GM23338 (cell line): ENCODE data around the gene TBL3.

Source experiments
- CREB1 ChIP-seq: fragments of 250-450 bp; sonication (Bioruptor Pico); IDR thresholded peaks from 2 replicates; pipeline ENCODE4 v1.5.0; 2020; ENCODE audit warnings: low read depth, mild to moderate bottlenecking, moderate library complexity
- EZH2 ChIP-seq: fragments of 200-600 bp; sonication (generic); IDR thresholded peaks from one replicate; pipeline ENCODE4 v1.8.0; 2017; ENCODE audit warnings: antibody characterized with exemption, mild to moderate bottlenecking, low read depth; ENCODE audit not compliant: unreplicated experiment
- EZH2phosphoT487 ChIP-seq: fragments of 200-600 bp; sonication (generic); IDR thresholded peaks from one replicate; pipeline ENCODE4 v1.8.1; 2018; ENCODE audit warnings: antibody characterized with exemption; ENCODE audit not compliant: unreplicated experiment
- JUNB ChIP-seq: IDR thresholded peaks from one replicate; pipeline ENCODE4 v1.6.1; 2016; ENCODE audit warnings: antibody characterized with exemption; ENCODE audit not compliant: unreplicated experiment
- POLR2AphosphoS5 ChIP-seq: IDR thresholded peaks from 2 replicates; pipeline ENCODE4 v1.6.1; 2016; ENCODE audit warnings: antibody characterized with exemption, low read depth
- STAT1 ChIP-seq: IDR thresholded peaks from one replicate; pipeline ENCODE4 v1.6.1; 2016; ENCODE audit warnings: antibody characterized with exemption; ENCODE audit not compliant: unreplicated experiment
- ZNF114 ChIP-seq: fragments of 250-450 bp; sonication (Bioruptor Pico); IDR thresholded peaks from 2 replicates; pipeline ENCODE4 v1.5.0; 2020; ENCODE audit warnings: mild to moderate bottlenecking, moderate library complexity
- ZNF331 ChIP-seq: fragments of 250-450 bp; sonication (Bioruptor Pico); IDR thresholded peaks from 2 replicates; pipeline ENCODE4 v1.5.0; 2020; ENCODE audit warnings: low read depth, mild to moderate bottlenecking, moderate library complexity
- ZNF462 ChIP-seq: fragments of 250-450 bp; sonication (Bioruptor Pico); IDR thresholded peaks from 2 replicates; pipeline ENCODE4 v1.5.0; 2020; ENCODE audit warnings: mild to moderate bottlenecking, moderate library complexity
- TF ChIP-seq, protein P1 (sequence below): IDR thresholded peaks from one replicate; pipeline ENCODE4 v1.6.1; 2018; ENCODE audit warnings: antibody characterized with exemption; ENCODE audit not compliant: unreplicated experiment
- TF ChIP-seq, protein P2 (sequence below), 2 experiments: fragments of 200-600 bp in 1 of 2; sonication (generic) in 1 of 2; conservative IDR thresholded peaks; 2 replicates each; pipeline versions ENCODE4 v1.5.1 to v1.6.1; 2016 to 2017; ENCODE audit warnings: antibody characterized with exemption in 2 of 2, low read depth in 2 of 2, mild to moderate bottlenecking in 2 of 2, moderate library complexity in 1 of 2
- TF ChIP-seq, protein P3 (sequence below): IDR thresholded peaks from 2 replicates; pipeline ENCODE4 v1.6.1; 2016; ENCODE audit warnings: antibody characterized with exemption

- TF ChIP-seq, protein P1, sequence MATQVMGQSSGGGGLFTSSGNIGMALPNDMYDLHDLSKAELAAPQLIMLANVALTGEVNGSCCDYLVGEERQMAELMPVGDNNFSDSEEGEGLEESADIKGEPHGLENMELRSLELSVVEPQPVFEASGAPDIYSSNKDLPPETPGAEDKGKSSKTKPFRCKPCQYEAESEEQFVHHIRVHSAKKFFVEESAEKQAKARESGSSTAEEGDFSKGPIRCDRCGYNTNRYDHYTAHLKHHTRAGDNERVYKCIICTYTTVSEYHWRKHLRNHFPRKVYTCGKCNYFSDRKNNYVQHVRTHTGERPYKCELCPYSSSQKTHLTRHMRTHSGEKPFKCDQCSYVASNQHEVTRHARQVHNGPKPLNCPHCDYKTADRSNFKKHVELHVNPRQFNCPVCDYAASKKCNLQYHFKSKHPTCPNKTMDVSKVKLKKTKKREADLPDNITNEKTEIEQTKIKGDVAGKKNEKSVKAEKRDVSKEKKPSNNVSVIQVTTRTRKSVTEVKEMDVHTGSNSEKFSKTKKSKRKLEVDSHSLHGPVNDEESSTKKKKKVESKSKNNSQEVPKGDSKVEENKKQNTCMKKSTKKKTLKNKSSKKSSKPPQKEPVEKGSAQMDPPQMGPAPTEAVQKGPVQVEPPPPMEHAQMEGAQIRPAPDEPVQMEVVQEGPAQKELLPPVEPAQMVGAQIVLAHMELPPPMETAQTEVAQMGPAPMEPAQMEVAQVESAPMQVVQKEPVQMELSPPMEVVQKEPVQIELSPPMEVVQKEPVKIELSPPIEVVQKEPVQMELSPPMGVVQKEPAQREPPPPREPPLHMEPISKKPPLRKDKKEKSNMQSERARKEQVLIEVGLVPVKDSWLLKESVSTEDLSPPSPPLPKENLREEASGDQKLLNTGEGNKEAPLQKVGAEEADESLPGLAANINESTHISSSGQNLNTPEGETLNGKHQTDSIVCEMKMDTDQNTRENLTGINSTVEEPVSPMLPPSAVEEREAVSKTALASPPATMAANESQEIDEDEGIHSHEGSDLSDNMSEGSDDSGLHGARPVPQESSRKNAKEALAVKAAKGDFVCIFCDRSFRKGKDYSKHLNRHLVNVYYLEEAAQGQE, result no peak
- TF ChIP-seq, protein P2, sequence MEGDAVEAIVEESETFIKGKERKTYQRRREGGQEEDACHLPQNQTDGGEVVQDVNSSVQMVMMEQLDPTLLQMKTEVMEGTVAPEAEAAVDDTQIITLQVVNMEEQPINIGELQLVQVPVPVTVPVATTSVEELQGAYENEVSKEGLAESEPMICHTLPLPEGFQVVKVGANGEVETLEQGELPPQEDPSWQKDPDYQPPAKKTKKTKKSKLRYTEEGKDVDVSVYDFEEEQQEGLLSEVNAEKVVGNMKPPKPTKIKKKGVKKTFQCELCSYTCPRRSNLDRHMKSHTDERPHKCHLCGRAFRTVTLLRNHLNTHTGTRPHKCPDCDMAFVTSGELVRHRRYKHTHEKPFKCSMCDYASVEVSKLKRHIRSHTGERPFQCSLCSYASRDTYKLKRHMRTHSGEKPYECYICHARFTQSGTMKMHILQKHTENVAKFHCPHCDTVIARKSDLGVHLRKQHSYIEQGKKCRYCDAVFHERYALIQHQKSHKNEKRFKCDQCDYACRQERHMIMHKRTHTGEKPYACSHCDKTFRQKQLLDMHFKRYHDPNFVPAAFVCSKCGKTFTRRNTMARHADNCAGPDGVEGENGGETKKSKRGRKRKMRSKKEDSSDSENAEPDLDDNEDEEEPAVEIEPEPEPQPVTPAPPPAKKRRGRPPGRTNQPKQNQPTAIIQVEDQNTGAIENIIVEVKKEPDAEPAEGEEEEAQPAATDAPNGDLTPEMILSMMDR (conservative IDR thresholded peaks at IDR 0.05; ENCODE audit: low read depth in 2 of 2), result no peak
- TF ChIP-seq POLR2AphosphoS5 (no peak), ZNF331 (CRISPR knock-in tag) (no peak), CREB1 (CRISPR knock-in tag) (no peak), EZH2 (peak; percentile 14), ZNF462 (CRISPR knock-in tag) (no peak), JUNB (no peak), STAT1 (no peak), ZNF114 (CRISPR knock-in tag) (no peak), EZH2phosphoT487 (no peak)
- TF ChIP-seq, protein P3, sequence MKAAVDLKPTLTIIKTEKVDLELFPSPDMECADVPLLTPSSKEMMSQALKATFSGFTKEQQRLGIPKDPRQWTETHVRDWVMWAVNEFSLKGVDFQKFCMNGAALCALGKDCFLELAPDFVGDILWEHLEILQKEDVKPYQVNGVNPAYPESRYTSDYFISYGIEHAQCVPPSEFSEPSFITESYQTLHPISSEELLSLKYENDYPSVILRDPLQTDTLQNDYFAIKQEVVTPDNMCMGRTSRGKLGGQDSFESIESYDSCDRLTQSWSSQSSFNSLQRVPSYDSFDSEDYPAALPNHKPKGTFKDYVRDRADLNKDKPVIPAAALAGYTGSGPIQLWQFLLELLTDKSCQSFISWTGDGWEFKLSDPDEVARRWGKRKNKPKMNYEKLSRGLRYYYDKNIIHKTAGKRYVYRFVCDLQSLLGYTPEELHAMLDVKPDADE, result no peak
Observed at GRCh38 chr16:1981398-1981836, 9.6 kb downstream of the TBL3 start, which contains the start of gene NOXO1.
